K562 (cell line): Measurements from ENCODE around the gene PRDM2. TPM values are rescaled to one million over a fixed set of nuclear protein-coding genes. Genes with fewer than 3 reads are reported as not detected.

ENCODE experiments used
- ATAC-seq: fragments of 200-7000 bp; cut with Tn5 transposase; 3 replicates; pipeline ENCODE4 v1.9.1; 2020; ENCODE audit warnings: moderate library complexity
- BruUV-seq: library from RNA; stranded (reverse); fragments of 400-500 nt; replicated peaks from 2 replicates; lab custom pipeline; 2021; lab: Mats Ljungman, UMichigan
- CTCF ChIA-PET: fragments of 300-600 bp; formaldehyde crosslinking; extraction: SDS; loops from one replicate; lab custom pipeline; 2021; ENCODE audit warnings: low intra/inter-chr PET ratio; lab: Yijun Ruan, JAX
- POLR2A ChIA-PET: fragments of 300-600, 350-650 bp; sonication (Branson Sonifier 250); formaldehyde crosslinking; extraction: SDS; loops from one replicate; lab custom pipeline; 2021; ENCODE audit warnings: antibody characterized with exemption, inconsistent platforms; lab: Yijun Ruan, JAX
- DNase-seq, 4 experiments: peaks; one replicate each; pipeline versions ENCODE4 v3.0.0 to v3.0.0-alpha.2; 2011 to 2018; ENCODE audit warnings: low spot score in 3 of 4, mixed read lengths in 3 of 4; ENCODE audit errors: extremely low read depth in 1 of 4
- FAIRE-seq: peaks from 2 replicates; lab custom pipeline; 2011; peaks lifted over from hg19 to GRCh38; lab: Jason Lieb, UNC
- H2AFZ ChIP-seq: 2 replicates; pipeline ENCODE4 v1.6.0; 2011; ENCODE audit warnings: low read depth, low read length, control low read depth, inconsistent platforms
- H3K27ac ChIP-seq: fragments of 200-600 bp; 3 replicates; pipeline ENCODE4 v1.8.0; 2011; ENCODE audit warnings: low read depth, mild to moderate bottlenecking, control low read depth, inconsistent platforms, low read length, moderate library complexity, mixed read lengths; ENCODE audit errors: extremely low read depth
- H3K27me3 ChIP-seq, 2 experiments: fragments of 300-600 bp in 1 of 2; 2 replicates in 1 of 2; 3 replicates in 1 of 2; pipeline versions ENCODE4 v1.6.0 to v1.8.0; 2011; ENCODE audit warnings: inconsistent platforms in 2 of 2, low read length in 2 of 2, mild to moderate bottlenecking in 1 of 2, mixed read lengths in 1 of 2, moderate library complexity in 1 of 2; ENCODE audit not compliant: control insufficient read depth in 2 of 2, insufficient read depth in 2 of 2
- H3K36me3 ChIP-seq: fragments of 300-600 bp; 3 replicates; pipeline ENCODE4 v1.8.0; 2011; ENCODE audit warnings: mild to moderate bottlenecking, low read length, inconsistent platforms; ENCODE audit not compliant: control insufficient read depth, insufficient read depth
- H3K4me1 ChIP-seq, 2 experiments: fragments of 200-600 bp in 1 of 2; replicated peaks in 1 of 2; 2 replicates in 1 of 2; 3 replicates in 1 of 2; pipeline versions ENCODE4 v1.5.1 to v1.8.0; 2011; ENCODE audit warnings: inconsistent platforms in 2 of 2, low read length in 2 of 2, mild to moderate bottlenecking in 1 of 2, mixed read lengths in 1 of 2, moderate library complexity in 1 of 2; ENCODE audit not compliant: control insufficient read depth in 2 of 2, insufficient read depth in 2 of 2
- H3K4me2 ChIP-seq: 2 replicates; pipeline ENCODE4 v1.6.1; 2011; ENCODE audit warnings: low read length, control low read depth, inconsistent platforms, mixed read lengths; ENCODE audit not compliant: insufficient read depth
- H3K4me3 ChIP-seq: fragments of 200-600 bp; sonication (generic), shearing (Covaris generic); 2 replicates; pipeline ENCODE4 v1.5.1; 2016; ENCODE audit warnings: control low read depth, inconsistent platforms
- H3K79me2 ChIP-seq: fragments of 200-600 bp; 3 replicates; pipeline ENCODE4 v1.8.0; 2011; ENCODE audit warnings: low read length, inconsistent platforms; ENCODE audit not compliant: control insufficient read depth, insufficient read depth
- H3K9ac ChIP-seq, 2 experiments: 2 replicates each; pipeline versions ENCODE4 v1.6.0 to v1.6.1; 2011; ENCODE audit warnings: low read depth in 2 of 2, low read length in 2 of 2, control low read depth in 1 of 2, inconsistent platforms in 1 of 2, mild to moderate bottlenecking in 1 of 2, mixed read lengths in 1 of 2; ENCODE audit not compliant: insufficient read depth in 1 of 2
- H3K9me1 ChIP-seq: one replicate; pipeline ENCODE4 v1.6.0; 2011; ENCODE audit warnings: inconsistent platforms, mild to moderate bottlenecking, low read length, moderate library complexity; ENCODE audit not compliant: control insufficient read depth, insufficient read depth
- H3K9me3 ChIP-seq: replicated peaks from 2 replicates; pipeline ENCODE4 v1.5.1; 2011; ENCODE audit warnings: low read depth, low read length, inconsistent platforms; ENCODE audit not compliant: control insufficient read depth, insufficient read depth
- H4K20me1 ChIP-seq: replicated peaks from 2 replicates; pipeline ENCODE4 v1.6.1; 2011; ENCODE audit warnings: low read length, inconsistent platforms, mixed read lengths; ENCODE audit not compliant: control insufficient read depth, insufficient read depth
- BRCA1 ChIP-seq, 2 experiments: fragments of 450-650 bp in 1 of 2; sonication (generic) in 1 of 2; formaldehyde crosslinking in 1 of 2; IDR thresholded peaks; 2 replicates each; pipeline versions ENCODE4 v1.5.0 to v1.6.1; 2017 to 2020; ENCODE audit warnings: mild to moderate bottlenecking in 1 of 2, missing genetic modification reagents in 1 of 2
- CSDE1 ChIP-seq, 2 experiments: fragments of 450-650 bp; IDR thresholded peaks; 2 replicates each; pipeline ENCODE4 v1.6.1; 2016; ENCODE audit warnings: mild to moderate bottlenecking in 1 of 2
- ETV6 ChIP-seq, 3 experiments: fragments of 150-350 bp in 1 of 3; sonication (generic) in 1 of 3; formaldehyde crosslinking in 1 of 3; IDR thresholded peaks; 2 replicates each; pipeline versions ENCODE4 v1.6.1 to v1.8.0; 2014 to 2022; ENCODE audit warnings: borderline replicate concordance in 2 of 3, low read depth in 2 of 3, antibody characterized with exemption in 1 of 3, low read length in 1 of 3, mild to moderate bottlenecking in 1 of 3, missing genetic modification reagents in 1 of 3
- GABPA ChIP-seq: fragments of 200-800 bp; sonication (Bioruptor generic); conservative IDR thresholded peaks from 2 replicates; pipeline ENCODE4 v1.6.1; 2016; ENCODE audit warnings: low read depth, missing genetic modification characterization, missing compliant biosample characterization
- GABPB1 ChIP-seq: sonication (generic); formaldehyde crosslinking; IDR thresholded peaks from 2 replicates; pipeline ENCODE4 v1.8.0; 2022; ENCODE audit warnings: mild to moderate bottlenecking, missing genetic modification reagents
- HNRNPL ChIP-seq: fragments of 200-400 bp; formaldehyde crosslinking; IDR thresholded peaks from 2 replicates; pipeline ENCODE4 v1.6.1; 2017; ENCODE audit warnings: low read depth, mild to moderate bottlenecking, low read length
- SIN3A ChIP-seq, 2 experiments: fragments of 150-350 bp in 1 of 2; IDR thresholded peaks; 2 replicates each; pipeline ENCODE4 v1.6.1; 2011 to 2016; ENCODE audit warnings: borderline replicate concordance in 2 of 2, low read depth in 2 of 2, low read length in 2 of 2, mild to moderate bottlenecking in 2 of 2, moderate library complexity in 2 of 2; ENCODE audit not compliant: control insufficient read depth in 1 of 2
- SREBF2 ChIP-seq: sonication (generic); formaldehyde crosslinking; IDR thresholded peaks from 2 replicates; pipeline ENCODE4 v1.4.0; 2020; ENCODE audit warnings: mild to moderate bottlenecking, missing genetic modification reagents
- TEAD2 ChIP-seq: fragments of 450-650 bp; IDR thresholded peaks from 2 replicates; pipeline ENCODE4 v1.6.1; 2016; ENCODE audit warnings: missing genetic modification characterization, control low read depth, missing compliant biosample characterization
- XRCC4 ChIP-seq: IDR thresholded peaks from one replicate; pipeline ENCODE4 v1.6.1; 2011; ENCODE audit not compliant: insufficient read depth, insufficient read length; ENCODE audit errors: extremely low read depth
- ZNF444 ChIP-seq: fragments of 250-450 bp; sonication (Bioruptor Pico); IDR thresholded peaks from 2 replicates; pipeline ENCODE4 v1.4.0; 2020; ENCODE audit warnings: mild to moderate bottlenecking, moderate library complexity
- WGBS: fragments of 100-300 bp; shearing (Covaris generic); methylation state at CpG from one replicate; pipeline ENCODE4 v1.1.6; 2016; ENCODE audit warnings: low coverage, mixed read lengths; ENCODE audit not compliant: insufficient coverage; ENCODE audit errors: missing lambda C conversion rate; 5-methylcytosine and 5-hydroxymethylcytosine counted together
- in situ Hi-C: fragments of 300-500 bp; cut with MboI; formaldehyde crosslinking; loops from 4 replicates; pipeline ENCODE4 v1.15.0; 2018; ENCODE audit warnings: inconsistent platforms, mixed read lengths
- intact Hi-C: fragments of 100-400 bp; cut with micrococcal nuclease; formaldehyde crosslinking; loops from 2 replicates; pipeline ENCODE4 v1.14.2; 2022
- polyA plus RNA-seq, 8 experiments: library from polyadenylated mRNA; depleted of rRNA in 4 of 8; stranded (reverse) in 5 of 8; unstranded in 3 of 8; fragments of >200 nt; fragmentation: Nextera tagmentation in 2 of 8; fragmentation: Illumina TruSeq in 1 of 8; extraction: Ambion mirVana in 2 of 8; extraction: Trizol in 1 of 8; gene quantifications; 2 replicates each; pipeline versions ENCODE4 v1.2.1 to v1.2.3, GENCODE V29; 2011 to 2014; ENCODE audit warnings: inconsistent platforms in 1 of 8, missing spikeins in 1 of 8
- total RNA-seq, 7 experiments: library from RNA; depleted of rRNA in 6 of 7; stranded (reverse); fragments of >200 nt in 6 of 7; fragmentation: Illumina TruSeq in 2 of 7; extraction: Trizol in 2 of 7; gene quantifications; 2 replicates each; pipeline versions ENCODE4 v1.2.1 to v1.2.3, GENCODE V29; 2011 to 2021; ENCODE audit warnings: low replicate concordance in 1 of 7
- TF ChIP-seq, protein P1 (sequence below): fragments of 250-450 bp; sonication (Bioruptor Pico); IDR thresholded peaks from 2 replicates; pipeline ENCODE4 v1.4.0; 2020; ENCODE audit warnings: mild to moderate bottlenecking, moderate library complexity, borderline replicate concordance
- TF ChIP-seq, protein P2 (sequence below): fragments of 150-350 bp; conservative IDR thresholded peaks from 2 replicates; pipeline ENCODE4 v1.6.1; 2014; ENCODE audit warnings: low read length
- TF ChIP-seq, protein P3 (sequence below): fragments of 450-650 bp; formaldehyde crosslinking; IDR thresholded peaks from 2 replicates; pipeline ENCODE4 v1.4.0; 2022; ENCODE audit warnings: missing genetic modification characterization

PRDM2 gene
- total and polyA plus RNA-seq, 9 of the 15 experiments (the other 6 are each of a cell fraction or from before 2014, with no cell fraction given), result 5.4 to 27.6 (median 12.5) TPM

DNA sequence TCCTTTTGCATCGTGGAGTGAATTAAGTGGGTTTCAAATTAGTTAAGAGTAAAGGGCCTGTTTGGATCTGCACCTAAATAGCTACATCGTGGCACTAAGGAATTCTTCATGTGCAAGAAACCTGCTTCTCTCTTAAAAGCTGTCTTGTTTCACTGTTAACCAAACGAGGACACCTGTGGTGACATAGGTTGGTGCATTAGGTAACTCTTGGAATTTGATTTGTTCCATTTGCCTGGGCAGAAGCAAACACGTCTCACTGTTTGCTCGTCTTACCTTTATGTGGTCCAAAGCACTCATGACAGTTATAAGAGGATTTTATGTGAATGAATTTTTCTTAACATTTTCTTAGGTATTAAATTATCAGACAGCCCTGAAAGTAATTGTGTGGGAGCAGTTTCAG, 60.9 kb downstream of the PRDM2 start (continued):
- TF ChIP-seq, protein P1, sequence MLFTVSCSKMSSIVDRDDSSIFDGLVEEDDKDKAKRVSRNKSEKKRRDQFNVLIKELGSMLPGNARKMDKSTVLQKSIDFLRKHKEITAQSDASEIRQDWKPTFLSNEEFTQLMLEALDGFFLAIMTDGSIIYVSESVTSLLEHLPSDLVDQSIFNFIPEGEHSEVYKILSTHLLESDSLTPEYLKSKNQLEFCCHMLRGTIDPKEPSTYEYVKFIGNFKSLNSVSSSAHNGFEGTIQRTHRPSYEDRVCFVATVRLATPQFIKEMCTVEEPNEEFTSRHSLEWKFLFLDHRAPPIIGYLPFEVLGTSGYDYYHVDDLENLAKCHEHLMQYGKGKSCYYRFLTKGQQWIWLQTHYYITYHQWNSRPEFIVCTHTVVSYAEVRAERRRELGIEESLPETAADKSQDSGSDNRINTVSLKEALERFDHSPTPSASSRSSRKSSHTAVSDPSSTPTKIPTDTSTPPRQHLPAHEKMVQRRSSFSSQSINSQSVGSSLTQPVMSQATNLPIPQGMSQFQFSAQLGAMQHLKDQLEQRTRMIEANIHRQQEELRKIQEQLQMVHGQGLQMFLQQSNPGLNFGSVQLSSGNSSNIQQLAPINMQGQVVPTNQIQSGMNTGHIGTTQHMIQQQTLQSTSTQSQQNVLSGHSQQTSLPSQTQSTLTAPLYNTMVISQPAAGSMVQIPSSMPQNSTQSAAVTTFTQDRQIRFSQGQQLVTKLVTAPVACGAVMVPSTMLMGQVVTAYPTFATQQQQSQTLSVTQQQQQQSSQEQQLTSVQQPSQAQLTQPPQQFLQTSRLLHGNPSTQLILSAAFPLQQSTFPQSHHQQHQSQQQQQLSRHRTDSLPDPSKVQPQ (CRISPR knock-in tag), result no peak
- no peak for TF ChIP-seq GABPA (tag)
- TF ChIP-seq ETV6 (IDR thresholded peaks at IDR 0.05; ENCODE audit: borderline replicate concordance in 1 of 2, low read depth in 2 of 2, low read length in 1 of 2), result no peak
- no peak for TF ChIP-seq ETV6 (CRISPR knock-in tag; IDR thresholded peaks at IDR 0.05; ENCODE audit: borderline replicate concordance)
- TF ChIP-seq XRCC4, result no peak

DNA sequence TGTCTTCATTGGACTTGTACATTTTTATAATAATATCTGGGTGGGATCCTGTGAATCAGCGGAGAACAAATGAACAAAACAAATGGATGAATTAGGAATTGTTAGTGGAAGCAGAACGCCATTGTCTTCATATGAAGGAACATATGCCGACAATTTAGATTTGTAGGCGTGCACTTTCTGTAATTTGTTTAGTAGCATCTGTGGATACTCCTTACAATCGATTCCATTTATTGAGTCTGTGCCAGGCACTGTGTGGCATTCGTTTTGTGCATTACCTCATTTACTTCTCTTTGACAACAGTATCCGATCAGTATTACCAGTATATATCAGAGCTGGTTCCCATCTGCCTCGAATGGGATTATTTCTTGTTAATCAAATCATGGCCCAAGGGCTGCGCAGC, 61.9 kb downstream of the PRDM2 start:
- H3K4me3 ChIP-seq, result no peak overlapping the region
- H3K27me3 ChIP-seq, result no peaks in the 10 kb centered on the region
- peaks cover 3% of the 10 kb centered on the region for H3K9me1 ChIP-seq
- no peak overlapping the region for H3K27ac ChIP-seq
- peaks cover 0 to 18% of the 10 kb centered on the region in 2 experiments; a peak in 3 of 5 replicates for H3K4me1 ChIP-seq
- in situ Hi-C loops, result no loop called here
- no peaks in the 10 kb centered on the region for H3K36me3 ChIP-seq
- POLR2A ChIA-PET, result no interaction called here
- 84% methylated on average over 9 of the region's 9 CpGs for WGBS
- no peak overlapping the region for H3K9ac ChIP-seq
- no peak overlapping the region for H2AFZ ChIP-seq
- intact Hi-C loops, result no loop called here
- H4K20me1 ChIP-seq, result peaks cover 53% of the 10 kb centered on the region
- H3K9me3 ChIP-seq, result no peaks in the 10 kb centered on the region
- FAIRE-seq (no peak), ATAC-seq (no peak), DNase-seq (no peak)
- no peak overlapping the region for H3K4me2 ChIP-seq
- CTCF ChIA-PET, result no interaction called here
- no TSS peak for BruUV-seq
- H3K79me2 ChIP-seq, result peaks cover 97% of the 10 kb centered on the region
- TF ChIP-seq SIN3A (IDR thresholded peaks at IDR 0.05; ENCODE audit: borderline replicate concordance in 2 of 2, control insufficient read depth in 1 of 2, low read depth in 2 of 2, low read length in 2 of 2), result no peak
- no peak for TF ChIP-seq GABPB1 (CRISPR knock-in tag)
- no peak for TF ChIP-seq HNRNPL
- TF ChIP-seq, protein P2, sequence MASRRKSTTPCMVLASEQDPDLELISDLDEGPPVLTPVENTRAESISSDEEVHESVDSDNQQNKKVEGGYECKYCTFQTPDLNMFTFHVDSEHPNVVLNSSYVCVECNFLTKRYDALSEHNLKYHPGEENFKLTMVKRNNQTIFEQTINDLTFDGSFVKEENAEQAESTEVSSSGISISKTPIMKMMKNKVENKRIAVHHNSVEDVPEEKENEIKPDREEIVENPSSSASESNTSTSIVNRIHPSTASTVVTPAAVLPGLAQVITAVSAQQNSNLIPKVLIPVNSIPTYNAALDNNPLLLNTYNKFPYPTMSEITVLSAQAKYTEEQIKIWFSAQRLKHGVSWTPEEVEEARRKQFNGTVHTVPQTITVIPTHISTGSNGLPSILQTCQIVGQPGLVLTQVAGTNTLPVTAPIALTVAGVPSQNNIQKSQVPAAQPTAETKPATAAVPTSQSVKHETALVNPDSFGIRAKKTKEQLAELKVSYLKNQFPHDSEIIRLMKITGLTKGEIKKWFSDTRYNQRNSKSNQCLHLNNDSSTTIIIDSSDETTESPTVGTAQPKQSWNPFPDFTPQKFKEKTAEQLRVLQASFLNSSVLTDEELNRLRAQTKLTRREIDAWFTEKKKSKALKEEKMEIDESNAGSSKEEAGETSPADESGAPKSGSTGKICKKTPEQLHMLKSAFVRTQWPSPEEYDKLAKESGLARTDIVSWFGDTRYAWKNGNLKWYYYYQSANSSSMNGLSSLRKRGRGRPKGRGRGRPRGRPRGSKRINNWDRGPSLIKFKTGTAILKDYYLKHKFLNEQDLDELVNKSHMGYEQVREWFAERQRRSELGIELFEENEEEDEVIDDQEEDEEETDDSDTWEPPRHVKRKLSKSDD, result no peak
- TF ChIP-seq ZNF444, result no peak
- no peak for TF ChIP-seq SREBF2 (CRISPR knock-in tag)
- TF ChIP-seq, protein P3, sequence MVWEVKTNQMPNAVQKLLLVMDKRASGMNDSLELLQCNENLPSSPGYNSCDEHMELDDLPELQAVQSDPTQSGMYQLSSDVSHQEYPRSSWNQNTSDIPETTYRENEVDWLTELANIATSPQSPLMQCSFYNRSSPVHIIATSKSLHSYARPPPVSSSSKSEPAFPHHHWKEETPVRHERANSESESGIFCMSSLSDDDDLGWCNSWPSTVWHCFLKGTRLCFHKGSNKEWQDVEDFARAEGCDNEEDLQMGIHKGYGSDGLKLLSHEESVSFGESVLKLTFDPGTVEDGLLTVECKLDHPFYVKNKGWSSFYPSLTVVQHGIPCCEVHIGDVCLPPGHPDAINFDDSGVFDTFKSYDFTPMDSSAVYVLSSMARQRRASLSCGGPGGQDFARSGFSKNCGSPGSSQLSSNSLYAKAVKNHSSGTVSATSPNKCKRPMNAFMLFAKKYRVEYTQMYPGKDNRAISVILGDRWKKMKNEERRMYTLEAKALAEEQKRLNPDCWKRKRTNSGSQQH, result no peak
- TF ChIP-seq BRCA1 (IDR thresholded peaks at IDR 0.05), result no peak
- TF ChIP-seq BRCA1 (CRISPR knock-in tag; IDR thresholded peaks at IDR 0.05), result no peak
- TF ChIP-seq TEAD2, result no peak
- TF ChIP-seq CSDE1 (IDR thresholded peaks at IDR 0.05), result no peak
